HG02970 (cell line): Measurements from ENCODE around the gene MMAB.

Experiments
- ATAC-seq: cut with Tn5 transposase; IDR thresholded peaks from one replicate; pipeline ENCODE4 v1.9.1; 2021; ENCODE audit warnings: mild to moderate bottlenecking, moderate library complexity, moderate number of reproducible peaks; ENCODE audit not compliant: unreplicated experiment, low FRiP score

Gene MMAB

GRCh38 chr12:109573029-109573913 is at the start of gene MMAB, which contains the start of gene MVK:
Gene MMAB (minus strand): TSS chr12:109573504. CDS start chr12:109573480, 24 bp downstream.
Gene MVK (plus strand): TSS chr12:109573794. CDS start chr12:109574823, 1,029 bp downstream.
- peak; percentile 93 for ATAC-seq

DNA sequence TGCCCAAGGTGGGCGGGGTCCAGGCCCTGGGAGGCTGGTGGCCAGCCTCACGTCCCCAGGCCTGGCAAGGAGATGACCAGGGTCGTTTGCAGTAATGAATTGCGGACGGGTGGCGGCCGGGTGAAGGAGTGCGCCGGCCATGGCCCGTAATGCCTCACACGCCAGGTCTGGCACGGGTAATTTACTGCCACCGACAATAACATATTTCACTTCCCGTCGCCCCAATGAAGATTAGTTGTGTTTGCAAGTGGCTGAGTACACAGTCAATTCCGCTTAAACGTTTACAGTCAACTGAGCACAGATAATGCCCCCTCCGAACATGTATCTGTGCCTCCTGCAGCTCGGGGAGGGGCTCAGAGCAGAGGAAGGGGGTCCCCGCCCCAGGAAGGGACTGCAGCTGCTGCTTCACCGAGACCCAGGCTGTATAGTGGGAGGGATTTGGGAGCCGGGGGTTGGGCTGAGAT is 48.6 kb upstream of the MMAB start:
- no peak for ATAC-seq

GRCh38 chr12:109621211-109621694 is 47.9 kb upstream of the MMAB start:
- no peak for ATAC-seq

- no peak for ATAC-seq
Observed at GRCh38 chr12:109619002-109619604, 45.8 kb upstream of the MMAB start.

DNA sequence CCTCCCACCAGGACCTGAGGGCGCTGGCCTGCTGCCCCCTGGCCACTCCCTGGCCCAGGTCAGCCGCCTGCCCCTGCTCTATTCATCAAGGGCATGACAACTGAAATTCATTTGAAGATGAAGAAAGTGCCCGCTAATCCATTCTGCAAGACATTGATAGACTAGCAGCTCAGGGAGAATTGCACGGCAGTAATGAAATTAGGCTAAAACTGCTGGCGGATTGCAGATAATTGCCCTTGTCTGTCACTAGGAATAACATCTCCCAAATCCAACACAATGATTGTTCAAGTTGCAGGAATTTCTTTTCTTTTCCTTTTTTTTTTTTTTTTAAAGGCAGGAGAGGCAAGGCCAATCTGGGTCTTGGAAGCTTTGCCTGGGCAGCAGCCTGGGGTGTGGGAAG is 44.8 kb upstream of the MMAB start:
- ATAC-seq, result no peak

DNA sequence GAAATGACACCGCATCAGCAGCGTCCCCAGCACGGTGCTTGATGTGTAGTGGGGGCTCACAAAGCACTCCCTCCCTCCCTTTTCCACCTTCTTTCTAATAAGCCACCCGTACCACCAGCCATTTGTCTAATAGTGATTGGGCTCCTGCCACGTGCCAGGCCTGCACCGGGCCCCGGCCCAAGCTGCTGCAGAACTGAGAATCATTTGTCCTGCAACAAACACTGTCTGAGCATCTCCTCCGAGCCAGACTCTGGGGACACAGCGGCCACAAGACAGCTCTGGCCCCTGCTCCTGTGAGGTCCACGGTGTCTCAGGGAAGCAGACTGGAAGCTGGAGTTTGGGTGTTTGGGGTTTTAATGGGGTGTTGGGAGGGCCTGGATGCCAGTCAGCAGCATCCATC is 44.2 kb upstream of the MMAB start:
- ATAC-seq, result no peak

GRCh38 chr12:109615556-109616229 is 42.4 kb upstream of the MMAB start:
- no peak for ATAC-seq

- ATAC-seq, result no peak
Observed at GRCh38 chr12:109613649-109614455, 40.5 kb upstream of the MMAB start.

DNA sequence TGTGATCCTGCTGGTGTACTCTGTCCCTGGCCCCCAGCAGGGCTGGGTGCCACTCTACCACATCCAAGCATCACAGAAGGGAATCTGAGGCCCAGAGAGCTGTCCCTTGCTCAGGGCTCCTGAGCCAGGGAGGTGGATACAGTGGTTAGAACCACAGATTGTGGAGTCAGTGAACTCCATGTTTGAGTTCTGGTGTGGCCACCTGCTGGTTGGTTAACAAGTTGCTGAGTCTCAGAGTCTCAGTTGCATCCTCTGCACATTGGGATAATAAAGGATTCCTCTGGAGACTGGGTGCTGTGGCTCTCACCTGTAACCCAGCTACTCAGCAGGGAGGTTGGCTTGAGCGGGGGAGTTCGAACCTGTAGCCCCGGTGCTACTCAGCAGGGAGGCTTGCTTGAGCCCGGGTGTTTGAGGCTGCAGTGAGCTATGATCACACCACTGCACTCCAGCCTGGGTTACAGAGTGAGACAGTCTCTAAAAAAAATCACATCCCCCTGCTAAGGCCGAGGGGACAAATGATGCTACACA is 39.7 kb upstream of the MMAB start:
- no peak for ATAC-seq

GRCh38 chr12:109612003-109612402 is 38.7 kb upstream of the MMAB start:
- ATAC-seq, result no peak

DNA sequence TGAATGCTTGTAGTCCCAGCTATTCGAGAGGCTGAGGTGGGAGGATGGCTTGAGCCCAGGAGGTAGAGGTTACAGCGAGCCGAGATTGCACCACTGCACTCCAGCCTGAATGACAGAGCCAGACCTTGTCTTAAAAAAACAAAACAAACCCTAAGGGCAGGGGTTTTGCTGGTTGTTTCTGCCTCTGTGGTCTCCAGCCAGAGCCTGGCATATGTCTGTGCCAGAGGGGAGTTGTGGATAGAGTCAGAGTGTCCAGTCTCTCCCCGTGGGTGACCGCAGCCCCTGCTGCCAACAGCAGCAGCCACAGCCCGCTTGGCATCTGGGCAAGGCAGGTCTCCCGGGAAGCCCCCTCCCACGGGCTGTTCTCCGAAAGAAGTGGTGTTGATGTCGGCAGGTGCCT is 37.9 kb upstream of the MMAB start:
- ATAC-seq, result no peak

- no peak for ATAC-seq
Observed at GRCh38 chr12:109610523-109610922, 37.2 kb upstream of the MMAB start.

- no peak for ATAC-seq
Observed at GRCh38 chr12:109609342-109609741, 36.0 kb upstream of the MMAB start.

DNA sequence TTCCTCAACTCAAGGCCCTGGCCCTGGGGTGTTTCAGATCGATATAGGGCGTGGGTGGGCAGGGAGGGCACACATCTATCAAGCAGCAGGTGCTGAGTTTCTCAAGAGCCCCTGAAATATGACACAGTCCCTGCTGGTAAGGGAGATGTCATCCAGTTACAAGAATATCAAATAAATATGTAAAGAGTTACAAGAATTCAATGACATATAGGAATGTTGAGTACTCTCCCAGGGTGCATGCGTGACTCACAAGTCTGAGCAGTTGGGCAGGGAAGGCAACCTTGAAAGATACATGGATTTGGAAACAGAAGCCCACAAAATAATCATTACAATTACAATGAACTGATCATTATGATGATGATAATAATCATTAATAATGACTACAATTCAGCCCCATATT is 35.5 kb upstream of the MMAB start:
- no peak for ATAC-seq

DNA sequence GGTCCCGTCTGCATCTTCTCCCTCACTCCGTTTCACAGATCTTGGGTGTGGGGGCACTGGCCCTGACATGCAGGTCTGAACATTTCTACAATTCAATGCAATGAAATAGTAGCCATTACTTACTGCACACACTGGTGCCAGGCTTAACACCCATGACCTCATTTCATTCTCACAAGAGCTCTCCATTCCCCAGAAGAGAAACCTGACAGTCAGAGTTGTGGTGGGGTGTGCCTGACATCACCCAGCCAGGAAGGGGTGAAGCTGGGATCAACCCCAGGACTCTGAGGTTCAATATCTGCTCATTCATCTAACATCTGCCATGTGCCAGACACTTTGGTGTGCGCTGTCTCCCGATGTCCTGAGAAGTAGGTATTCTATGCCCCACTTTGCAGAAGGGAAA is 35.0 kb upstream of the MMAB start:
- ATAC-seq, result no peak

- no peak for ATAC-seq
Observed at GRCh38 chr12:109607618-109608017, 34.3 kb upstream of the MMAB start.

GRCh38 chr12:109606320-109607028 is 33.2 kb upstream of the MMAB start:
- no peak for ATAC-seq

GRCh38 chr12:109605599-109606228 is 32.4 kb upstream of the MMAB start:
- ATAC-seq, result no peak

DNA sequence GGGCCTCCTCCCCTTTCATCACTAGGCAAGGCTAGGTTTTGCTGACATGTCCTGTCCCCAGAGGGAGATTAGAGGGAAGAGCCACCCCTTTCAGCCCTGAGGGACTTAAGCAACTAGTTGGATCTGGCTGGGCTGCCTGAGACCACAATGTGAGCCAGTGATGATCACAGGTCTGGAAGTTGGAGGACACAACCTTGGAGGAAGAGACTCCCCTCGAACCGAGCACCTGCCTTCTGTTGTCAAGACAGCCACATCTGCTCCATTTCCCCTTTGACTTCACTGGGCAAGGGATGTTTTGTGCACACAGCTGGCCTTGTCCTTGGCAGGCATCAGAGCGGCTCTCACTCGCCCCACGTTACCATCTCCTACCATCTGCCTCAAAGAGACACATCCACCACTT is 31.7 kb upstream of the MMAB start:
- no peak for ATAC-seq
